K562 (cell line): ENCODE data around the gene YES1. TPM values are rescaled to one million over a fixed set of nuclear protein-coding genes. Genes with fewer than 3 reads are reported as not detected.

Experiments
- BCOR ChIP-seq: fragments of 450-650 bp; IDR thresholded peaks from 2 replicates; pipeline ENCODE4 v1.6.1; 2016
- DLX4 ChIP-seq: fragments of 250-450 bp; sonication (Bioruptor Pico); IDR thresholded peaks from 2 replicates; pipeline ENCODE4 v1.6.1; 2021; ENCODE audit warnings: mild to moderate bottlenecking
- ETV1 ChIP-seq: fragments of 450-650 bp; conservative IDR thresholded peaks from 2 replicates; pipeline ENCODE4 v1.6.1; 2016; ENCODE audit warnings: missing genetic modification characterization, control low read depth, low read depth, missing compliant biosample characterization
- HDGF ChIP-seq: fragments of 450-650 bp; IDR thresholded peaks from 2 replicates; pipeline ENCODE4 v1.6.1; 2016
- IFI16 ChIP-seq: fragments of 250-450 bp; sonication (Bioruptor Pico); IDR thresholded peaks from 2 replicates; pipeline ENCODE4 v2.1.2; 2022; ENCODE audit warnings: mild to moderate bottlenecking, inconsistent platforms
- PML ChIP-seq: IDR thresholded peaks from 2 replicates; pipeline ENCODE4 v1.6.1; 2012; ENCODE audit warnings: low read length, inconsistent platforms
- POLR2B ChIP-seq: fragments of 450-650 bp; IDR thresholded peaks from 2 replicates; pipeline ENCODE4 v1.6.1; 2018; ENCODE audit warnings: low read depth; ENCODE audit not compliant: partially characterized antibody
- PYGO2 ChIP-seq: fragments of 450-650 bp; IDR thresholded peaks from 2 replicates; pipeline ENCODE4 v1.6.1; 2016; ENCODE audit warnings: mild to moderate bottlenecking, missing genetic modification characterization, moderate library complexity, missing compliant biosample characterization
- RUNX1 ChIP-seq: sonication (generic); IDR thresholded peaks from 2 replicates; pipeline ENCODE4 v1.6.1; 2016; ENCODE audit warnings: antibody characterized with exemption, low read depth
- STAT5A ChIP-seq: IDR thresholded peaks from 2 replicates; pipeline ENCODE4 v1.6.1; 2012; ENCODE audit warnings: low read length, inconsistent platforms, borderline replicate concordance
- TAF7 ChIP-seq: fragments of 450-650 bp; IDR thresholded peaks from 2 replicates; pipeline ENCODE4 v1.6.1; 2016; ENCODE audit warnings: missing genetic modification characterization, missing compliant biosample characterization
- TRIM28 ChIP-seq: fragments of 450-650 bp; IDR thresholded peaks from 2 replicates; pipeline ENCODE4 v1.6.1; 2017
- ZNF121 ChIP-seq: sonication (generic); formaldehyde crosslinking; conservative IDR thresholded peaks from 2 replicates; pipeline ENCODE4 v1.8.0; 2022; ENCODE audit warnings: missing genetic modification reagents
- ZNF143 ChIP-seq: sonication (generic); formaldehyde crosslinking; IDR thresholded peaks from 2 replicates; pipeline ENCODE4 v1.9.0; 2022; ENCODE audit warnings: mild to moderate bottlenecking, missing genetic modification reagents
- ZNF507 ChIP-seq: conservative IDR thresholded peaks from 2 replicates; pipeline ENCODE4 v1.6.1; 2017; ENCODE audit warnings: missing genetic modification characterization, missing compliant biosample characterization
- ZNF583 ChIP-seq: fragments of 250-450 bp; sonication (Bioruptor Pico); IDR thresholded peaks from 2 replicates; pipeline ENCODE4 v1.4.0; 2020
- polyA plus RNA-seq, 8 experiments: library from polyadenylated mRNA; depleted of rRNA in 4 of 8; stranded (reverse) in 5 of 8; unstranded in 3 of 8; fragments of >200 nt; fragmentation: Nextera tagmentation in 2 of 8; fragmentation: Illumina TruSeq in 1 of 8; extraction: Ambion mirVana in 2 of 8; extraction: Trizol in 1 of 8; gene quantifications; 2 replicates each; pipeline versions ENCODE4 v1.2.1 to v1.2.3, GENCODE V29; 2011 to 2014; ENCODE audit warnings: inconsistent platforms in 1 of 8, missing spikeins in 1 of 8
- total RNA-seq, 7 experiments: library from RNA; depleted of rRNA in 6 of 7; stranded (reverse); fragments of >200 nt in 6 of 7; fragmentation: Illumina TruSeq in 2 of 7; extraction: Trizol in 2 of 7; gene quantifications; 2 replicates each; pipeline versions ENCODE4 v1.2.1 to v1.2.3, GENCODE V29; 2011 to 2021; ENCODE audit warnings: low replicate concordance in 1 of 7
- TF ChIP-seq, protein P1 (sequence below): fragments of 250-450 bp; sonication (Bioruptor Pico); IDR thresholded peaks from 2 replicates; pipeline ENCODE4 v1.8.0; 2021; ENCODE audit warnings: borderline replicate concordance, mild to moderate bottlenecking, moderate library complexity; ENCODE audit not compliant: poor library complexity, severe bottlenecking
- TF ChIP-seq, protein P2 (sequence below): fragments of 200-600 bp; sonication (generic); IDR thresholded peaks from one replicate; pipeline ENCODE4 v1.6.1; 2012; ENCODE audit warnings: mild to moderate bottlenecking, low read depth, low read length, inconsistent platforms

Gene YES1
- total and polyA plus RNA-seq, 9 of the 15 experiments (the other 6 are each of a cell fraction or from before 2014, with no cell fraction given), result 37.2 to 115 (median 77.7) TPM

GRCh38 chr18:812376-813171 is 532 bp upstream of the YES1 start (continued):
- TF ChIP-seq POLR2B, result peak; percentile 88
- peak; percentile 98 for TF ChIP-seq ETV1 (tag)
- TF ChIP-seq ZNF143 (CRISPR knock-in tag), result no peak
- TF ChIP-seq DLX4 (CRISPR knock-in tag), result no peak
- peak; percentile 76; the same call in 1 of the 2 replicates for TF ChIP-seq TAF7 (tag)
- no peak; the same call in 1 of the 2 replicates for TF ChIP-seq STAT5A
- no peak for TF ChIP-seq ZNF121
- no peak for TF ChIP-seq ZNF507
- TF ChIP-seq PYGO2 (tag), result peak; percentile 31; the same call in 1 of the 2 replicates
- peak; percentile 71; the same call in 1 of the 2 replicates for TF ChIP-seq TRIM28
- TF ChIP-seq BCOR, result peak; percentile 54; the same call in 1 of the 2 replicates
- 0 out of 2 replicates have a peak, but pooled peaks have one; percentile 22 for TF ChIP-seq HDGF
- TF ChIP-seq IFI16 (CRISPR knock-in tag), result no peak
- no peak for TF ChIP-seq ZNF583 (CRISPR knock-in tag)
- TF ChIP-seq PML, result peak; percentile 44
- TF ChIP-seq, protein P1, sequence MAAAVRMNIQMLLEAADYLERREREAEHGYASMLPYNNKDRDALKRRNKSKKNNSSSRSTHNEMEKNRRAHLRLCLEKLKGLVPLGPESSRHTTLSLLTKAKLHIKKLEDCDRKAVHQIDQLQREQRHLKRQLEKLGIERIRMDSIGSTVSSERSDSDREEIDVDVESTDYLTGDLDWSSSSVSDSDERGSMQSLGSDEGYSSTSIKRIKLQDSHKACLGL (CRISPR knock-in tag), result no peak
- TF ChIP-seq RUNX1, result no peak
- TF ChIP-seq, protein P2, sequence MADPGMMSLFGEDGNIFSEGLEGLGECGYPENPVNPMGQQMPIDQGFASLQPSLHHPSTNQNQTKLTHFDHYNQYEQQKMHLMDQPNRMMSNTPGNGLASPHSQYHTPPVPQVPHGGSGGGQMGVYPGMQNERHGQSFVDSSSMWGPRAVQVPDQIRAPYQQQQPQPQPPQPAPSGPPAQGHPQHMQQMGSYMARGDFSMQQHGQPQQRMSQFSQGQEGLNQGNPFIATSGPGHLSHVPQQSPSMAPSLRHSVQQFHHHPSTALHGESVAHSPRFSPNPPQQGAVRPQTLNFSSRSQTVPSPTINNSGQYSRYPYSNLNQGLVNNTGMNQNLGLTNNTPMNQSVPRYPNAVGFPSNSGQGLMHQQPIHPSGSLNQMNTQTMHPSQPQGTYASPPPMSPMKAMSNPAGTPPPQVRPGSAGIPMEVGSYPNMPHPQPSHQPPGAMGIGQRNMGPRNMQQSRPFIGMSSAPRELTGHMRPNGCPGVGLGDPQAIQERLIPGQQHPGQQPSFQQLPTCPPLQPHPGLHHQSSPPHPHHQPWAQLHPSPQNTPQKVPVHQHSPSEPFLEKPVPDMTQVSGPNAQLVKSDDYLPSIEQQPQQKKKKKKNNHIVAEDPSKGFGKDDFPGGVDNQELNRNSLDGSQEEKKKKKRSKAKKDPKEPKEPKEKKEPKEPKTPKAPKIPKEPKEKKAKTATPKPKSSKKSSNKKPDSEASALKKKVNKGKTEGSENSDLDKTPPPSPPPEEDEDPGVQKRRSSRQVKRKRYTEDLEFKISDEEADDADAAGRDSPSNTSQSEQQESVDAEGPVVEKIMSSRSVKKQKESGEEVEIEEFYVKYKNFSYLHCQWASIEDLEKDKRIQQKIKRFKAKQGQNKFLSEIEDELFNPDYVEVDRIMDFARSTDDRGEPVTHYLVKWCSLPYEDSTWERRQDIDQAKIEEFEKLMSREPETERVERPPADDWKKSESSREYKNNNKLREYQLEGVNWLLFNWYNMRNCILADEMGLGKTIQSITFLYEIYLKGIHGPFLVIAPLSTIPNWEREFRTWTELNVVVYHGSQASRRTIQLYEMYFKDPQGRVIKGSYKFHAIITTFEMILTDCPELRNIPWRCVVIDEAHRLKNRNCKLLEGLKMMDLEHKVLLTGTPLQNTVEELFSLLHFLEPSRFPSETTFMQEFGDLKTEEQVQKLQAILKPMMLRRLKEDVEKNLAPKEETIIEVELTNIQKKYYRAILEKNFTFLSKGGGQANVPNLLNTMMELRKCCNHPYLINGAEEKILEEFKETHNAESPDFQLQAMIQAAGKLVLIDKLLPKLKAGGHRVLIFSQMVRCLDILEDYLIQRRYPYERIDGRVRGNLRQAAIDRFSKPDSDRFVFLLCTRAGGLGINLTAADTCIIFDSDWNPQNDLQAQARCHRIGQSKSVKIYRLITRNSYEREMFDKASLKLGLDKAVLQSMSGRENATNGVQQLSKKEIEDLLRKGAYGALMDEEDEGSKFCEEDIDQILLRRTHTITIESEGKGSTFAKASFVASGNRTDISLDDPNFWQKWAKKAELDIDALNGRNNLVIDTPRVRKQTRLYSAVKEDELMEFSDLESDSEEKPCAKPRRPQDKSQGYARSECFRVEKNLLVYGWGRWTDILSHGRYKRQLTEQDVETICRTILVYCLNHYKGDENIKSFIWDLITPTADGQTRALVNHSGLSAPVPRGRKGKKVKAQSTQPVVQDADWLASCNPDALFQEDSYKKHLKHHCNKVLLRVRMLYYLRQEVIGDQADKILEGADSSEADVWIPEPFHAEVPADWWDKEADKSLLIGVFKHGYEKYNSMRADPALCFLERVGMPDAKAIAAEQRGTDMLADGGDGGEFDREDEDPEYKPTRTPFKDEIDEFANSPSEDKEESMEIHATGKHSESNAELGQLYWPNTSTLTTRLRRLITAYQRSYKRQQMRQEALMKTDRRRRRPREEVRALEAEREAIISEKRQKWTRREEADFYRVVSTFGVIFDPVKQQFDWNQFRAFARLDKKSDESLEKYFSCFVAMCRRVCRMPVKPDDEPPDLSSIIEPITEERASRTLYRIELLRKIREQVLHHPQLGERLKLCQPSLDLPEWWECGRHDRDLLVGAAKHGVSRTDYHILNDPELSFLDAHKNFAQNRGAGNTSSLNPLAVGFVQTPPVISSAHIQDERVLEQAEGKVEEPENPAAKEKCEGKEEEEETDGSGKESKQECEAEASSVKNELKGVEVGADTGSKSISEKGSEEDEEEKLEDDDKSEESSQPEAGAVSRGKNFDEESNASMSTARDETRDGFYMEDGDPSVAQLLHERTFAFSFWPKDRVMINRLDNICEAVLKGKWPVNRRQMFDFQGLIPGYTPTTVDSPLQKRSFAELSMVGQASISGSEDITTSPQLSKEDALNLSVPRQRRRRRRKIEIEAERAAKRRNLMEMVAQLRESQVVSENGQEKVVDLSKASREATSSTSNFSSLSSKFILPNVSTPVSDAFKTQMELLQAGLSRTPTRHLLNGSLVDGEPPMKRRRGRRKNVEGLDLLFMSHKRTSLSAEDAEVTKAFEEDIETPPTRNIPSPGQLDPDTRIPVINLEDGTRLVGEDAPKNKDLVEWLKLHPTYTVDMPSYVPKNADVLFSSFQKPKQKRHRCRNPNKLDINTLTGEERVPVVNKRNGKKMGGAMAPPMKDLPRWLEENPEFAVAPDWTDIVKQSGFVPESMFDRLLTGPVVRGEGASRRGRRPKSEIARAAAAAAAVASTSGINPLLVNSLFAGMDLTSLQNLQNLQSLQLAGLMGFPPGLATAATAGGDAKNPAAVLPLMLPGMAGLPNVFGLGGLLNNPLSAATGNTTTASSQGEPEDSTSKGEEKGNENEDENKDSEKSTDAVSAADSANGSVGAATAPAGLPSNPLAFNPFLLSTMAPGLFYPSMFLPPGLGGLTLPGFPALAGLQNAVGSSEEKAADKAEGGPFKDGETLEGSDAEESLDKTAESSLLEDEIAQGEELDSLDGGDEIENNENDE, result no peak
